WTC11 (cell line): ENCODE results near the gene AMDHD2. TPM values are rescaled to one million over a fixed set of nuclear protein-coding genes. Genes with fewer than 3 reads are reported as not detected.

Experiments used
- ATAC-seq: fragments of 200-7000 bp; cut with Tn5 transposase; 2 replicates; pipeline ENCODE4 v1.10.0; 2021; ENCODE audit warnings: mild to moderate bottlenecking, moderate library complexity
- CTCF ChIA-PET: fragments of 300-600 bp; sonication (Branson Sonifier 250); formaldehyde crosslinking; loops from one replicate; lab custom pipeline; 2021; ENCODE audit warnings: antibody characterized with exemption; lab: Charles Lee
- POLR2A ChIA-PET: fragments of 350-600 bp; sonication (Branson Sonifier 250); formaldehyde crosslinking; loops from one replicate; lab custom pipeline; 2021; ENCODE audit warnings: antibody characterized with exemption; lab: Charles Lee
- DNase-seq: peaks from one replicate; pipeline ENCODE4 v3.0.0; 2021; ENCODE audit warnings: low spot score
- H3K27ac Mint-ChIP-seq: 2 replicates; pipeline ENCODE4 v1.8.0; 2021; ENCODE audit warnings: mixed read lengths
- H3K27me3 Mint-ChIP-seq: 2 replicates; pipeline ENCODE4 v1.8.0; 2021; ENCODE audit warnings: low read depth, mild to moderate bottlenecking, moderate library complexity, mixed read lengths
- H3K36me3 Mint-ChIP-seq: 2 replicates; pipeline ENCODE4 v1.8.0; 2021; ENCODE audit warnings: mixed read lengths
- H3K4me1 Mint-ChIP-seq: 2 replicates; pipeline ENCODE4 v1.8.0; 2022; ENCODE audit warnings: mixed read lengths
- H3K4me3 Mint-ChIP-seq: 2 replicates; pipeline ENCODE4 v1.8.0; 2021; ENCODE audit warnings: mild to moderate bottlenecking, moderate library complexity, mixed read lengths
- H3K9me3 Mint-ChIP-seq: 2 replicates; pipeline ENCODE4 v1.8.0; 2021; ENCODE audit warnings: mixed read lengths
- NFE2L1 ChIP-seq: sonication (generic); formaldehyde crosslinking; IDR thresholded peaks from 2 replicates; pipeline ENCODE4 v1.8.1; 2023; ENCODE audit warnings: missing genetic modification reagents
- OVOL2 ChIP-seq: fragments of 250-450 bp; sonication (Bioruptor Pico); IDR thresholded peaks from 2 replicates; pipeline ENCODE4 v1.9.0; 2021; ENCODE audit warnings: mild to moderate bottlenecking, borderline replicate concordance
- PRRX2 ChIP-seq: fragments of 250-450 bp; sonication (Bioruptor Pico); IDR thresholded peaks from 2 replicates; pipeline ENCODE4 v1.8.0; 2021; ENCODE audit warnings: mild to moderate bottlenecking
- RELA ChIP-seq: sonication (generic); formaldehyde crosslinking; IDR thresholded peaks from 2 replicates; pipeline ENCODE4 v1.8.1; 2022; ENCODE audit warnings: missing genetic modification reagents, mild to moderate bottlenecking, borderline replicate concordance
- RORB ChIP-seq: fragments of 250-450 bp; sonication (Bioruptor Pico); IDR thresholded peaks from 2 replicates; pipeline ENCODE4 v1.9.0; 2021; ENCODE audit warnings: mild to moderate bottlenecking
- SMAD3 ChIP-seq: sonication (generic); formaldehyde crosslinking; IDR thresholded peaks from 2 replicates; pipeline ENCODE4 v1.8.0; 2022; ENCODE audit warnings: missing genetic modification reagents, mild to moderate bottlenecking, borderline replicate concordance
- ZBTB21 ChIP-seq: sonication (generic); formaldehyde crosslinking; IDR thresholded peaks from 2 replicates; pipeline ENCODE4 v1.8.1; 2023; ENCODE audit warnings: mild to moderate bottlenecking, missing genetic modification reagents, borderline replicate concordance
- ZNF138 ChIP-seq: sonication (generic); formaldehyde crosslinking; conservative IDR thresholded peaks from 2 replicates; pipeline ENCODE4 v1.8.1; 2022; ENCODE audit warnings: mild to moderate bottlenecking, moderate library complexity, missing genetic modification reagents
- ZNF219 ChIP-seq: sonication (generic); formaldehyde crosslinking; IDR thresholded peaks from 2 replicates; pipeline ENCODE4 v1.8.0; 2023; ENCODE audit warnings: missing genetic modification reagents, mild to moderate bottlenecking, borderline replicate concordance
- total RNA-seq: library from RNA; stranded (reverse); gene quantifications from 3 replicates; pipeline ENCODE4 v1.2.3, GENCODE V29; 2021
- TF ChIP-seq, protein P1 (sequence below): sonication (generic); formaldehyde crosslinking; IDR thresholded peaks from 2 replicates; pipeline ENCODE4 v1.8.0; 2022; ENCODE audit warnings: missing genetic modification reagents
- TF ChIP-seq, protein P2 (sequence below): sonication (generic); formaldehyde crosslinking; IDR thresholded peaks from 2 replicates; pipeline ENCODE4 v1.8.1; 2023; ENCODE audit warnings: mild to moderate bottlenecking, missing genetic modification reagents
- TF ChIP-seq, protein P3 (sequence below): sonication (generic); formaldehyde crosslinking; IDR thresholded peaks from 2 replicates; pipeline ENCODE4 v1.8.1; 2023; ENCODE audit warnings: mild to moderate bottlenecking, missing genetic modification reagents, moderate library complexity
- TF ChIP-seq, protein P4 (sequence below): sonication (generic); formaldehyde crosslinking; IDR thresholded peaks from 2 replicates; pipeline ENCODE4 v1.8.1; 2023; ENCODE audit warnings: mild to moderate bottlenecking, missing genetic modification reagents, borderline replicate concordance
- TF ChIP-seq, protein P5 (sequence below): sonication (generic); formaldehyde crosslinking; IDR thresholded peaks from 2 replicates; pipeline ENCODE4 v1.8.0; 2022; ENCODE audit warnings: mild to moderate bottlenecking, missing genetic modification reagents
- TF ChIP-seq, protein P6 (sequence below): fragments of 250-450 bp; sonication (Bioruptor Pico); conservative IDR thresholded peaks from 2 replicates; pipeline ENCODE4 v1.9.0; 2021; ENCODE audit warnings: mild to moderate bottlenecking

The AMDHD2 gene
- total RNA-seq, 1 experiment from 2014 or later = 70.9 TPM

DNA sequence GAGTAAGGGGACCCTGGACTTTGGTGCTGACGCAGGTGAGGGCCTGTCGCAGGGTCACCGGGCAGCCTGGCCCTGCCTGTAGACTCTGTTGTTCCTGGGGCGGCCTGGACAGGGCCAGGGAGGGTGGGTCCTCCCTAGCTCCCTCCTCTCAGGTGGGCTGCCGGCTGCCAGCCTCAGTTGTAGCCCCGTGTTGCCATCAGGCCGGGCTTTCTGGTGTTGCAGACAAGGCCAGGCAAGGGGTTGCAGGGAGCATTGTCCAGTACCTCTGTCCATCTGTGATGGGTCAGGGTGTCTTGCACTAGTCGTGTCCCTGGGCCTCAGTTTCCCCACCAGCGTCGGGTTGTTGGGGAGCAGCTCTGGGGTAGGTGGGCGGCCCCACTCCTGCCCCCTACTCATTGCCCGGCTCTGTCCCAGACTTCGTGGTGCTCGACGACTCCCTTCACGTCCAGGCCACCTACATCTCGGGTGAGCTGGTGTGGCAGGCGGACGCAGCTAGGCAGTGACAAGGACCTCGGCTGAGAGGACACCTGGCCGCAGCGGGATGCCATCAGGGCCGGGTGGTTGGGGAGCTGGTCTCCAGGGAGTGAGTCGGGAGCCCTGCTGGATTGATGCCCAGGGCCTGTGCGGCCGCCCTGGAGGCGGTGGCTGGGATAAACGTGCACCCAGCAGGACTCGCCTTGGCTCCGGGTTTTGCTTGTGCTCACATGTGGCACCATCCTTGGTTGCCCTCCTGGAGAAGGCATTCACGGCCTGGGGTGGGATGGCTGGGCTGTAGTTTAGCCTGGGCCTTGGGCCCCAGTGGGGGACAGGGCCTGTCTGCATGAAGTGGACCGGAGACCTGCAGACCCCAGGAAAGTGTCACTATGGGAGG lies 9.1 kb downstream of the AMDHD2 start:
- ChIA-PET CTCF (interaction anchor here (1.1 kb wide), 2 partner anchors 18 to 28 kb away, joined by 3 to 4 read pairs; no protein-coding TSS in a partner anchor), POLR2A (no interaction called here)
- TF ChIP-seq, protein P1, sequence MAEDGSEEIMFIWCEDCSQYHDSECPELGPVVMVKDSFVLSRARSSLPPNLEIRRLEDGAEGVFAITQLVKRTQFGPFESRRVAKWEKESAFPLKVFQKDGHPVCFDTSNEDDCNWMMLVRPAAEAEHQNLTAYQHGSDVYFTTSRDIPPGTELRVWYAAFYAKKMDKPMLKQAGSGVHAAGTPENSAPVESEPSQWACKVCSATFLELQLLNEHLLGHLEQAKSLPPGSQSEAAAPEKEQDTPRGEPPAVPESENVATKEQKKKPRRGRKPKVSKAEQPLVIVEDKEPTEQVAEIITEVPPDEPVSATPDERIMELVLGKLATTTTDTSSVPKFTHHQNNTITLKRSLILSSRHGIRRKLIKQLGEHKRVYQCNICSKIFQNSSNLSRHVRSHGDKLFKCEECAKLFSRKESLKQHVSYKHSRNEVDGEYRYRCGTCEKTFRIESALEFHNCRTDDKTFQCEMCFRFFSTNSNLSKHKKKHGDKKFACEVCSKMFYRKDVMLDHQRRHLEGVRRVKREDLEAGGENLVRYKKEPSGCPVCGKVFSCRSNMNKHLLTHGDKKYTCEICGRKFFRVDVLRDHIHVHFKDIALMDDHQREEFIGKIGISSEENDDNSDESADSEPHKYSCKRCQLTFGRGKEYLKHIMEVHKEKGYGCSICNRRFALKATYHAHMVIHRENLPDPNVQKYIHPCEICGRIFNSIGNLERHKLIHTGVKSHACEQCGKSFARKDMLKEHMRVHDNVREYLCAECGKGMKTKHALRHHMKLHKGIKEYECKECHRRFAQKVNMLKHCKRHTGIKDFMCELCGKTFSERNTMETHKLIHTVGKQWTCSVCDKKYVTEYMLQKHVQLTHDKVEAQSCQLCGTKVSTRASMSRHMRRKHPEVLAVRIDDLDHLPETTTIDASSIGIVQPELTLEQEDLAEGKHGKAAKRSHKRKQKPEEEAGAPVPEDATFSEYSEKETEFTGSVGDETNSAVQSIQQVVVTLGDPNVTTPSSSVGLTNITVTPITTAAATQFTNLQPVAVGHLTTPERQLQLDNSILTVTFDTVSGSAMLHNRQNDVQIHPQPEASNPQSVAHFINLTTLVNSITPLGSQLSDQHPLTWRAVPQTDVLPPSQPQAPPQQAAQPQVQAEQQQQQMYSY (CRISPR knock-in tag) = peak; percentile 85
- no peak for TF ChIP-seq PRRX2
- Mint-ChIP-seq H3K36me3 (peaks cover 6% of the 10 kb centered on the region), H3K27ac (no peak overlapping the region), H3K4me1 (peaks cover 6% of the 10 kb centered on the region), H3K9me3 (no peaks in the 10 kb centered on the region), H3K27me3 (peaks cover 8% of the 10 kb centered on the region; the same call in 1 of the 2 replicates), H3K4me3 (no peak overlapping the region)
- ATAC-seq (no peak), DNase-seq (no peak)

DNA sequence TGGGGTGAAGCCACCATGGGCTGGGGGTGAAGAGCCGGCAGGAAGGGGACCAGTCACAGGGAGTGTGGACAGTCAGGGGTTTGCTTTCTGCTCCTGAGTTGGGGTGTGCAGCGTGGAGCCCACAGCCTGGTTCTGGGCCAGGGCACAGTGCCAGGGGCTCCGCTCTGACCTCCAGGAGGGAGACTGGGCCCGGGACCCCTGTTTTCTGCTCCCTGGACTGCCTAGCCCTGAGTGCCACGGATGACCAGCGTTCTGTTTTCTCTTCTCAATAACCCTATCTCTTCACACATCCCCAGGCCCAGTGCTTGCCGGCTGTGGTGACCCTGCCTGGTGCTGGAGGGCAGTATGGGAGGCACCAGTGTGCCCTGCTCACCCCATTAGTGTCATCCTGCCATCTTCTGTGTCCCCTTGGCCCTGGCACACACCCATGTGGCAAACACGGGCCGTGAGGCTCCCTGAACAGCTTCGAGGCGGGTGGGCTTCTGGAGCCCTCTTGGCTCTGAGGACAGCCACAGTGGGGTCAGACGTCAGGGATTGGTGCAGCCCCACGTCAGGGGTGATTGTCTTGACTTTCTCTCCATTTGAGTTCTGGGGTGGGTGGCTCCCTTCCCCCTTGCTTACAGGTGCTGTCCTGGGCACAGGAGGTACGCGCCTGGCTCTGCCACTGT lies 9.9 kb downstream of the AMDHD2 start:
- POLR2A ChIA-PET = interaction anchor here (1.1 to 2.4 kb wide), 2 partner anchors 11 to 73 kb away, joined by 4 to 17 read pairs; partner anchors contain the start of gene AMDHD2
- peak overlapping the region; percentile 82; the same call in 1 of the 2 replicates for H3K27ac Mint-ChIP-seq
- no peak for DNase-seq
- 0 out of 2 replicates have a peak, but pooled peaks cover 5% of the 10 kb centered on the region for H3K4me1 Mint-ChIP-seq
- H3K9me3 Mint-ChIP-seq = no peaks in the 10 kb centered on the region
- CTCF ChIA-PET = interaction anchor here (1.1 to 1.3 kb wide), 2 partner anchors 29 kb away, joined by 4 to 8 read pairs; no protein-coding TSS in a partner anchor
- TF ChIP-seq NFE2L1 (CRISPR knock-in tag) (no peak), OVOL2 (CRISPR knock-in tag) (no peak), ZBTB21 (CRISPR knock-in tag) (no peak), RORB (no peak), SMAD3 (CRISPR knock-in tag) (no peak), ZNF219 (CRISPR knock-in tag) (no peak), ZNF138 (CRISPR knock-in tag) (no peak), RELA (CRISPR knock-in tag) (no peak)
- TF ChIP-seq, protein P2, sequence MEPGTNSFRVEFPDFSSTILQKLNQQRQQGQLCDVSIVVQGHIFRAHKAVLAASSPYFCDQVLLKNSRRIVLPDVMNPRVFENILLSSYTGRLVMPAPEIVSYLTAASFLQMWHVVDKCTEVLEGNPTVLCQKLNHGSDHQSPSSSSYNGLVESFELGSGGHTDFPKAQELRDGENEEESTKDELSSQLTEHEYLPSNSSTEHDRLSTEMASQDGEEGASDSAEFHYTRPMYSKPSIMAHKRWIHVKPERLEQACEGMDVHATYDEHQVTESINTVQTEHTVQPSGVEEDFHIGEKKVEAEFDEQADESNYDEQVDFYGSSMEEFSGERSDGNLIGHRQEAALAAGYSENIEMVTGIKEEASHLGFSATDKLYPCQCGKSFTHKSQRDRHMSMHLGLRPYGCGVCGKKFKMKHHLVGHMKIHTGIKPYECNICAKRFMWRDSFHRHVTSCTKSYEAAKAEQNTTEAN = no peak
- TF ChIP-seq, protein P3, sequence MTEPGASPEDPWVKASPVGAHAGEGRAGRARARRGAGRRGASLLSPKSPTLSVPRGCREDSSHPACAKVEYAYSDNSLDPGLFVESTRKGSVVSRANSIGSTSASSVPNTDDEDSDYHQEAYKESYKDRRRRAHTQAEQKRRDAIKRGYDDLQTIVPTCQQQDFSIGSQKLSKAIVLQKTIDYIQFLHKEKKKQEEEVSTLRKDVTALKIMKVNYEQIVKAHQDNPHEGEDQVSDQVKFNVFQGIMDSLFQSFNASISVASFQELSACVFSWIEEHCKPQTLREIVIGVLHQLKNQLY (CRISPR knock-in tag) = no peak
- TF ChIP-seq, protein P4, sequence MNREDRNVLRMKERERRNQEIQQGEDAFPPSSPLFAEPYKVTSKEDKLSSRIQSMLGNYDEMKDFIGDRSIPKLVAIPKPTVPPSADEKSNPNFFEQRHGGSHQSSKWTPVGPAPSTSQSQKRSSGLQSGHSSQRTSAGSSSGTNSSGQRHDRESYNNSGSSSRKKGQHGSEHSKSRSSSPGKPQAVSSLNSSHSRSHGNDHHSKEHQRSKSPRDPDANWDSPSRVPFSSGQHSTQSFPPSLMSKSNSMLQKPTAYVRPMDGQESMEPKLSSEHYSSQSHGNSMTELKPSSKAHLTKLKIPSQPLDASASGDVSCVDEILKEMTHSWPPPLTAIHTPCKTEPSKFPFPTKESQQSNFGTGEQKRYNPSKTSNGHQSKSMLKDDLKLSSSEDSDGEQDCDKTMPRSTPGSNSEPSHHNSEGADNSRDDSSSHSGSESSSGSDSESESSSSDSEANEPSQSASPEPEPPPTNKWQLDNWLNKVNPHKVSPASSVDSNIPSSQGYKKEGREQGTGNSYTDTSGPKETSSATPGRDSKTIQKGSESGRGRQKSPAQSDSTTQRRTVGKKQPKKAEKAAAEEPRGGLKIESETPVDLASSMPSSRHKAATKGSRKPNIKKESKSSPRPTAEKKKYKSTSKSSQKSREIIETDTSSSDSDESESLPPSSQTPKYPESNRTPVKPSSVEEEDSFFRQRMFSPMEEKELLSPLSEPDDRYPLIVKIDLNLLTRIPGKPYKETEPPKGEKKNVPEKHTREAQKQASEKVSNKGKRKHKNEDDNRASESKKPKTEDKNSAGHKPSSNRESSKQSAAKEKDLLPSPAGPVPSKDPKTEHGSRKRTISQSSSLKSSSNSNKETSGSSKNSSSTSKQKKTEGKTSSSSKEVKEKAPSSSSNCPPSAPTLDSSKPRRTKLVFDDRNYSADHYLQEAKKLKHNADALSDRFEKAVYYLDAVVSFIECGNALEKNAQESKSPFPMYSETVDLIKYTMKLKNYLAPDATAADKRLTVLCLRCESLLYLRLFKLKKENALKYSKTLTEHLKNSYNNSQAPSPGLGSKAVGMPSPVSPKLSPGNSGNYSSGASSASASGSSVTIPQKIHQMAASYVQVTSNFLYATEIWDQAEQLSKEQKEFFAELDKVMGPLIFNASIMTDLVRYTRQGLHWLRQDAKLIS (CRISPR knock-in tag) = no peak
- TF ChIP-seq, protein P5, sequence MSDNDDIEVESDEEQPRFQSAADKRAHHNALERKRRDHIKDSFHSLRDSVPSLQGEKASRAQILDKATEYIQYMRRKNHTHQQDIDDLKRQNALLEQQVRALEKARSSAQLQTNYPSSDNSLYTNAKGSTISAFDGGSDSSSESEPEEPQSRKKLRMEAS (CRISPR knock-in tag) = no peak
- TF ChIP-seq, protein P1 (CRISPR knock-in tag) = no peak
- TF ChIP-seq, protein P6, sequence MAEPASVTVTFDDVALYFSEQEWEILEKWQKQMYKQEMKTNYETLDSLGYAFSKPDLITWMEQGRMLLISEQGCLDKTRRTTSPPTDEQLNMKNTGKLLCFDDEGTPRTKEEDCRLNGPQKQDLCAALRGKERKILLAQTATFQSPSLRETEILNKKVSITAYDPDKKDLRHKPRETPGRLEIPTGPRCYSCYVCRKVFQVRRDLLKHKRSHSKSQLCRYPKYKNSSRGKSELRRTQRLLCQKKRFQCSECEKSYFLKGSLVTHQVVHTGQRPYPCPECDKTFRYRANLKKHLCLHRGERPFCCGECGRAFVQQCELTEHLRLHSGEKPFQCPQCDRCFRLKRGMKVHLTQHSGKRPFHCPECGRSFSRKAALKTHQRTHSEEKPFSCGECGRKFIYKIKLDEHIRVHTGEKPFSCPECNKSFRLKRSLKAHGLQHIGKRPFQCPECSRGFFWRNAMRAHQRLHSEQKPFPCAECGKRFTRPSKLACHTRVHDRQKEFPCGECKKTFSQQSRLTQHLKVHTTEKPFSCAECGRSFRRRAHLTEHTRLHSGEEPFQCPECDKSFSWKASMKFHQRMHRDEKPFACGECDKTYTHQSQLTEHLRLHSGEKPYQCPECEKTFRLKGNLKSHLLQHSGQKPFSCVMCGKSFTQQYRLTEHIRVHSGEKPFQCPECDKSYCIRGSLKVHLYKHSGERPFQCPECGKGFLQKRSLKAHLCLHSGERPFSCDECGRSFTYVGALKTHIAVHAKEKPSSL (CRISPR knock-in tag) = no peak
- no peaks in the 10 kb centered on the region; the same call in 1 of the 2 replicates for H3K36me3 Mint-ChIP-seq
- H3K27me3 Mint-ChIP-seq = peaks cover 8% of the 10 kb centered on the region; the same call in 1 of the 2 replicates
- peak overlapping the region; percentile 31; the same call in 1 of the 2 replicates for H3K4me3 Mint-ChIP-seq
- no peak for ATAC-seq
